Superior temporal gyrus (tissue), 1 donor: ENCODE measurements around the gene BNIP1.
A peak's percentile ranks its signal among the peaks of the same experiment; 100 is the strongest.
"Not testable (repeated sequence)": the region's sequence is repeated elsewhere in the genome, so short reads cannot be mapped to it uniquely, and the experiment has no call there.

Source experiments
- DNase-seq: peaks from one replicate; pipeline ENCODE4 v3.0.0-alpha.2; 2016; ENCODE audit errors: extremely low spot score

Gene BNIP1

GRCh38 chr5:173144200-173145176, at the start of gene BNIP1:
Gene BNIP1 (plus strand): TSS chr5:173144531. CDS start chr5:173144546, 15 bp downstream.
- DNase-seq = peak; percentile 94

DNA sequence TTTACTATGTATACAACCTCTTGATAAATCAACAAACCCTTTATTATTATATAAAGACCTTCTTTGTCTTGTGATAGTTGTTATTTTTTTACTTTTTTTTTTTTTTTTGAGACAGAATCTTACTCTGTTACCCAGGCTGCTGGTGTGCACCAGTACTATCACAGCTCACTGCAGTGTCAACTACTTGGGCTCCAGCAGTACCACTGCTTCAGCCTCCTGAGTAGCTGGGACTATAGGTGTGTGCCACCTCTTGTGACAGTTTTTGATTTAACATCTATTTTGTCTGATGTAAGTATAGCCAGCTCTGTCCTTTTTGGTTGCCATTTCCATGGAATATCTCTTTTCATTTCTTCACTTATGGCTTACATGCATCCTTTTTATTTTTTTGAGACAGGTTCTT, 45.5 kb upstream of the BNIP1 start:
- DNase-seq = no peak

DNA sequence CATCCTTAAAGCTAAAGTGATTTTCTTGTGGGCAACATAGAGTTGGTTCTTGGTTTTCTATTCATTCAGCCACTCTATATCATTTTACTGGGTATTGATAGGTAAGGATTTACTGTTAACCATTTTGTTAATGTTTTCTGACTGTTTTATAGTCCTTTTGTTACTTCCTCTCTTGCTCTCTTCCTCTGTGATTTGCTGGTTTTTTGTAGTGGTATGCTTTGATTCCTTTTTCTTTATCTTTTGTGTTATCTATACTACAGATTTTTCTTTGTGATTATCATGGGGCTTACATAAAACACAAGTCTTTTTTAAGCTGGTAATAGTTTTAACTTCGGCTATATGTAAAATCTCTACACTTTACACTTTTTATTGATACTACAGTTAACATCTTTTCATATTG, 44.9 kb upstream of the BNIP1 start:
- DNase-seq = no peak

- no peak for DNase-seq
Observed at GRCh38 chr5:173101245-173101644, 43.1 kb upstream of the BNIP1 start.

- no peak for DNase-seq
Observed at GRCh38 chr5:173103411-173103810, 40.9 kb upstream of the BNIP1 start.

- no peak for DNase-seq
Observed at GRCh38 chr5:173108914-173109313, 35.4 kb upstream of the BNIP1 start.

- no peak for DNase-seq
Observed at GRCh38 chr5:173114536-173114935, 29.8 kb upstream of the BNIP1 start.

- DNase-seq = no peak
Observed at GRCh38 chr5:173119719-173120118, 24.6 kb upstream of the BNIP1 start.

- no peak for DNase-seq
Observed at GRCh38 chr5:173123416-173123815, 20.9 kb upstream of the BNIP1 start.

- not testable (repeated sequence) for DNase-seq
Observed at GRCh38 chr5:173132166-173132565, 12.2 kb upstream of the BNIP1 start.

- no peak for DNase-seq
Observed at GRCh38 chr5:173138707-173139106, 5.6 kb upstream of the BNIP1 start.

GRCh38 chr5:173139631-173140030, 4.7 kb upstream of the BNIP1 start:
- DNase-seq = no peak

DNA sequence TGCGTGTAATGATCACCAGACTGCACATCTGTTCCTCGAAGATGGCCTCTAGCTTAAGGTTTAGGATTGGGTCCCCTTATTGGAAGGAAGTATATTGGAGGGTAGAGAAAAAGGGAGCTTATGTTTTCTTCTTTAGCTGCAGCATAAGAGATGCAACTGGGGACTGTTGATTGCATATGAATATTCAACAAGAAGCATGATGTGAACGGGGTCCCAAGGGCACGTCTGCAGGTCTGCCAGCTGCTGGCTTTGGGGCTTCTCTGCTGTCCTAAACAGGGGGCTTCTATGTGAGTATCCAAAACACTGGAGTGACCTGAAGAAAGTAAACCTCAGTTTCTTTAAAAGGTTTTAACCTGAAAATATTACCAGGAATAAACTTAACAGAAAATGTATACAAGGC, 3.6 kb upstream of the BNIP1 start:
- no peak for DNase-seq

DNA sequence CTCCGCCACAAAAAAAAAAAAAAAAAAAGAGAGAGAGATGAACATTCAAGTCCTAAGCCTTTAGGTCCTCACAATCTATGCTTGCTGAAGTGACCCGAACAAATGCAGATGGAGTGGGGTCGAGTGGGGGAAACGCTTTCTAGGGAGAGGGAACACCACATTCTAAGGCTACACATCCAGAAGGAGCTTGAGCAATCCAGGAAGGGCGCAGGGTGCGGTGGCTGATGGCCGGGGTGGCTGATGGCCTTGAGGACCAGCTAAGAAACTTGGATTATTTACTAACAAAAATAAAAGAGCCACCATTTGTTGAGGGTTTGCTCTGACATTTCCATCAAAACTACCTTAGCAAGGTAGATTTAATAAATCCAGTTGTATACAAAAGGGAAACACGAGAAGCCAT, 764 bp upstream of the BNIP1 start:
- DNase-seq = no peak

GRCh38 chr5:173148354-173148753, 4.0 kb downstream of the BNIP1 start:
- DNase-seq = no peak

DNA sequence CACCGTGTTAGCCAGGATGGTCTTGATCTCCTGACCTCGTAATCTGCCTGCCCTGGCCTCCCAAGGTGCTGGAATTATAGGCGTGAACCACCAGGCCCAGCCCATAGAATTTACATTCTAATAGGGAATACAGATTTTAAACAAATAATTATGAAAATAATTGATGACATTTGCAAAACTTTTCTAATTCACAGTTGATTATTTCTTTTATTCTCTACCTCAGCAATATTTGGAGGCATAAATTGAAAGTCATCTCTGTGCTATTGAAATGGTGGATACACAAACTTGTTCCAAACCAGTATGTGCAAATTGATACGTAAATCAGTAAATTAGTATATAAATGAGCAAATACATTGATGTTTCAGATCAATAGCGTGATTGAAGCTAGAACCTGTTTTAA, 8.2 kb downstream of the BNIP1 start:
- DNase-seq = no peak

DNA sequence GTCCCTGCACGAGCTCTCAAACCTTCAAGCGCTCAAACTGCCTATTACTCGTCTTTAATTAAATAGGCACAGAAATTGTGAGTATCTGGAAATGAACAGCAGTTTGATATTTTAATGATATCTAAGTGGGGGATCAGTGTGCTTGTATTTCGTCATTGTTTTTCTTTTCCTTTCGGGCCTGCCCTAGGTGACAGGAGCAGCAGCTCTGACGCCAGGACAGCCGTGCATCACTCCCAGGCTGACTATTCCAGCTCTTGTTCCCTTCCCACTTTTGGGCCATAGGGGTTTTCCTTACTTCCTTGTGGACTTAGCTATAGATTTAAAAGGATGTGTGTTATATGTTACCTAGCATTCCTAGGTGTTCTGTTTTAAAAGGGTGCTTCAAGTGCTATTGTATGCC, 9.5 kb downstream of the BNIP1 start:
- no peak for DNase-seq

- not testable (repeated sequence) for DNase-seq
Observed at GRCh38 chr5:173154619-173155018, 10.3 kb downstream of the BNIP1 start.

GRCh38 chr5:173155912-173156311, 11.6 kb downstream of the BNIP1 start:
- peak; percentile 70 for DNase-seq

- no peak for DNase-seq
Observed at GRCh38 chr5:173158366-173158765, 14.0 kb downstream of the BNIP1 start.

DNA sequence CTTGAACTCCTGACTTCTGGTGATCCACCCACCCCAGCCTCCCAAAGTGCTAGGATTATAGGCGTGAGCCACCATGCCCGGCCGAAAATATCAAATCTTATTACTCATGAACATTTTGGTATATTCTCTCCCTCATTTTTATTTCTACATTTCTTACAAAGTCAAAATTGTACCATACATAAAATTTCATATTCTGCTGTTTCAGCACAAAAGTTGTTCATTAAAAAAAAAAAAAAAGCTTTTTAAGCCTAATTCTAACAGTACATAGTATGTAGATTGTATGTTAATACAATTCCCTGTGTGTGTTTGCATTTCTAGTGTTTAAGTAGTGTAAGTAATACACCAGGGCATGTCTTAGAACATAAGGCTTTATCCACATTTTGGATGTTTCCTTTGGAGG, 14.9 kb downstream of the BNIP1 start:
- DNase-seq = no peak

GRCh38 chr5:173161148-173161547, 16.8 kb downstream of the BNIP1 start:
- no peak for DNase-seq

DNA sequence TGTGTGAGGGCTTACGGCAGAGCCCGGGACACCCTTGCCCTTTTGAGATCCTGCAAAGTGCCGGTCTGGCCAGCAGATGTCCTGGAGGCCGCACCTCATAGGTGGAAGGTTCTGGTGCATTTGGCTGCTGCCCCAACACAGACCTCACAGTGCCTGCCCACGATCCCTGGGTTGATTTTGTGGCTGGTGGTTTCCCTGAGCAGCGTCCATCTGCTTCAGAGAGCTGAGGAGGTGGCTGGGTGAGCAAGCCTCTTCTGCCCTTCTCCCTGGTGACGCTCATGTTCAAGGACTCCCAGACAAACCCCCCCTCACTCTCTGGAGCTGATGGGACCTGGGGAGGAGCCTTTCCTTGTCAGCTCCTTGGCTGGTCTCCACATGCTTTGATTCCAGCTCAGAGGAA, 18.9 kb downstream of the BNIP1 start:
- DNase-seq = no peak
